CD4-positive, alpha-beta T cell treated with Interleukin-21 for 1 hour (primary cell): ENCODE measurements around the gene TCF12.
"Not testable (repeated sequence)": the region's sequence is repeated elsewhere in the genome, so short reads cannot be mapped to it uniquely, and the experiment has no call there.

Source experiments
- DNase-seq: peaks from one replicate; pipeline ENCODE4 v3.0.0-alpha.2; 2020

The TCF12 gene

DNA sequence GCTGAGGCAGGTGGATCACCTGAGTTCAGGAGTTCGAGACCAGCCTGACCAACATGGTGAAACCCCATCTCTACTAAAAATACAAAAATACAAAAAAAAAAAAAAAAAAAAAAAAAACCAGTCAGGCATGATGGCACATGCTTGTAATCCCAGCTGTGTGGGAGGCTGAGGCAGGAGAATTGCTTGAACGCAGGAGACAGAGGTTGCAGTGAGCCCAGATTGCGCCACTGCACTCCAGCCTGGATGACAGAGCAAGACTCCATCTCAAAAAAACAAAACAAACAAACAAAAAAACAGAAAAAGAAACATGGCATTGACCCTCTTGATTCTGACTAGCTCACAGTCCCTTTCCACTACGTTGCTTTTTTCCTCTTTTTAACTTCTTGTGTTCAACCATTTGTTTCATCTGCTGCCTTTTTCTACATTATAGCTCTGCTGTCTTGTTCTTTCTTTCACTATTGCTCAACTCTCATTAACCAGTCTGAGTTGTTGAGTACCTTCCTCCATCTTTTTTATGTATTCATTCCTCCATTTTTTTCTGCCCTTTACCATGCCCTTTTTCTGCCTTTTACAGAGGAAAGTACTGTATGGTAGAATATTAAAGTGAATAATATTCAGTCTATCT lies 179.6 kb downstream of the TCF12 start:
- DNase-seq: not testable (repeated sequence)

DNA sequence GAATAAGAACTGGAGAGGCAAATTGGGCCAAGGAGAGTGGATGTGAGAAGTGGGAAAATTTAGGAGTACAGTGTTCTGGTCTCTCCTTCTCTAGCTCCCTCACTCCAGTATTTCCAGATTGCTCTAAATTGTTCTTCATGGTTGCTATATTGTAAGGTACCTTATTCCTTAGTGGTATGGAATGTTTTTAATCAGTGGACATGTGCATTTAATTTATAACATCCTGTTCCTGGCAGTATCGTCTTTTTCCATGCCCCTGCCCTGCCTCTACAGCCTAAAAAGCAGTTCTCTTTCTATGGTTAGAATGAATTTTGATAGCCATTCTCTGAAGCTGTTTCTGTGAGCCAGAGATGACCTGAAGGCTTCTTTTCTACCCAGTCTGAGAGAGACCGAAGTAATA lies 180.5 kb downstream of the TCF12 start:
- DNase-seq: no peak

DNA sequence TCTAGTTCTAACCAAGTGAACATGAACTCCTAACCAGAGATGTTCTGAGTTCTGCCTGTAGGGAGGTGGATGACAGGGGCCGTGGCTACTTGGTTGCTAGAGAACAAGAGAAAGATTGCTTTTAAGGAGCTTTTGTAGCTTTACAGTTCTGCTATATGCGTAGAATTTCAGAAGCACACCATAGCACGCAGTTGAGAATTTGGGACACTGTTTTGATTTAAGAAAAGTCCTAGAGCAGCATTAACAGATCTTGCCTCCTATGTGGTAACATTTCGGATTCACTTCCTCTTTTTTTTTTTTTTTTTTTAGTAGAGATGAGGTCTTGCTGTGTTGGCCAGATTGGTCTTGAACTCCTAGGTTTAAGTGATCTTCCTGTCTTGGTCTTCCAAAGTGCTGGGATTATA lies 181.7 kb downstream of the TCF12 start:
- DNase-seq: no peak

DNA sequence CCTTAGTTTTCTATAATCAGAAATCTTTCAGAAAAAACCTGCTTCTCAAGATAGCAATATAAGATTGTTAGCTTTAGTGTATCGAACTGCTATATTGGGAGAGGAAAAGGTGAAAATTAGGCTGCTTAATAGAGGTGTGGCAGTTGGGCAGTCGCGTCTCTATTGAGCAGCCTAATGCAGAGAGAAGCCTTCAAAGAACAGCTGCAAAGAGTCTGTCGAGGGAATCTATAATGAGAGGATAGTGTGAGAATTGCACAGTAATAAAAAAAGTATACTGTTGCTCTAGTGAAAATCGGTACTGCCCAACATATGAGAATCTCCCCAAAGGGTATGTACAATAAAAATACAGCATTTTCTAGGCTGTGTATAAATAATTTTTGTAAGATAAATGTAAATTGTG lies 184.4 kb downstream of the TCF12 start:
- no peak for DNase-seq

DNA sequence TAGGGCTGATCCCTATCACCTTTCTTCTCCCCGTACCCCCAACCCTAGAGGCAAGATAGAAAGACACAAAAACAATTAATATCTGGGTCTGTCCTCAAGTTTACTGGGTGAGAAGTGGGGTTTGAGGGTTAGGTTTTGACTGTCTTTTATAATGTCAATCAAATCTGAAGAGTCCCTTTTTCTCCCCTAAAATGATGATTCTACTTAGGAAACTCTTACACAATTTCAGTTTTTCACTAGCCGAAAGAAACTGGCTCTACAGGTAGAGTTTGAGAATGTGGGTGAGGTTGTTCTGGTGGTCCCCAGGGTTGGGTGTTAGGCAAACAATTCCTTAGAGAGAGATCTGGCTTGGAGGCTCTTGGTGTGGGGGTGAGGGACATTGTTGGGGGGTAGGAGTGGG lies 189.9 kb downstream of the TCF12 start:
- DNase-seq: no peak

DNA sequence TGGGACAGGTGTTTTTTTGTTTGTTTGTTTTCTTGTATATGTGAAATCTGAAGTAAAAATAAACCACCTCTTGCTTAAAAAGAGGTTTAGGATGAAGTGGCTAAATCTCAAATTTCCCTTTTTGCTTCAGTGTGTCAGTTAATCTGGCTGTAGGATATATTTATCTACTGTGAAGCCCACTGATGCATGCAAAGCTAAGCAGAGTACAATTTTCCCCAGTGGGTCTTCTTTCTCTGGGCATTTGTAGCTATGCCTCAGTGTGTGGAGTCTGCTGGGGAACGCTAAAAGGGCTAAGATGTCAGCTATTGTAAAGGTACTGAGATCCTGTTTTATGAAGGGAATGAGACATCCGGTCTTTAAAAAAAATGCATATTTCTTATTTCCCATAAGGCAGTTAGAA lies 190.6 kb downstream of the TCF12 start:
- DNase-seq: no peak

DNA sequence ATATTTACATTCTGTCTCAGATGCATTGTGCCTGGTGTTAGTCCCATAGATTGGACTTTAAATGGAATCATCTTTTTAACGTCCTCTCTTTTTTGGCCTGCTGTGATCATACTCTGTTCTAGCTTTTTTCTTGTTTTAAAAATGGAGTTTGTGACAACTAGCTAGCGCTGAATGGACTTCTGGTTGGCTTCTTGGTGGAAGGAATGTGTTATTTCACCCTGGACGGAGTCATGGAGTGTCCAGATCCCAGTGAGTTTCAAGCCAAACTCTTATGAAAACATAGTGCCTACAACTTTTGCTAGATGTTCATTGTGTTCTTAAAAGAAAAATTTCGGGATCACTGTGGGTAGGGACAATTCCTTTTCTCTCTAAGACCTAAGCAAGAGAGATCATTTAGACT lies 192.6 kb downstream of the TCF12 start:
- DNase-seq: no peak

DNA sequence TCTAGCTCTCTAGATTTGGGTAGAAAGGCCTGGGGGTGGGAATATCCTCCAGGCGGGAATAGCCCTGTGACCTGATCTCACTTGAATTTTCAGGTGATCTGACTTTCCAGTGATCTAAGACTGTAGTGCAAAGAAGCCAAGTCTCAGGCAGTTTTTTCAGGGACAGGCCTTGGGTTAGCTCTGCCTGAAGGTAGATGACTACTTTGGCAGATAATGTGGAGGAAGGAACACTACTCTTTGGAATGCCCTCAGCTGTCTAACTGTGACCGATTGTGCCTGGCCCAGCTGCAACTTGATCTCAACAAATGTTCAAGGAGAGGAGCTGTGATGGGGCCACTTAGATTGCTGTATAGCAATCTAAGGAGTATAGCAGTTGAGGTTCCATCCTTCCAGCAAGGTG lies 193.7 kb downstream of the TCF12 start:
- no peak for DNase-seq

DNA sequence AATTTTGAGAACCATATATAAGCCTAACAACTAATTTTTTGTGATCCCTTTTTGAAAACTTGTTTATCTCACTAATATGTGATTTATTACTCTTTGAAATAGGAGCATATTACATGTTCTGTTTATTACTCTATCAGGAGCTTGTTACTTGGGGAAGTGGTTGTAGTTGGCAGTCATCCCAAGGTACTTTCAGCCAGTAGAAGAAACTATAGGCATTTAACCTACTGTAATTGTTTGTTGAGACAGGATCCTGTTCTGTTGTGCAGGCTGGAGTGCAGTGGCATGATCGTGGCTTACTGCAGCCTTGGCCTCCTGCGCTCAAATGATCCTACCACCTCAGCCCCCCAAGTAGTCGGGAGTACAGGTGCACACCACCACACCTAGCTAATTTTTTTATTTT lies 195.6 kb downstream of the TCF12 start:
- no peak for DNase-seq

DNA sequence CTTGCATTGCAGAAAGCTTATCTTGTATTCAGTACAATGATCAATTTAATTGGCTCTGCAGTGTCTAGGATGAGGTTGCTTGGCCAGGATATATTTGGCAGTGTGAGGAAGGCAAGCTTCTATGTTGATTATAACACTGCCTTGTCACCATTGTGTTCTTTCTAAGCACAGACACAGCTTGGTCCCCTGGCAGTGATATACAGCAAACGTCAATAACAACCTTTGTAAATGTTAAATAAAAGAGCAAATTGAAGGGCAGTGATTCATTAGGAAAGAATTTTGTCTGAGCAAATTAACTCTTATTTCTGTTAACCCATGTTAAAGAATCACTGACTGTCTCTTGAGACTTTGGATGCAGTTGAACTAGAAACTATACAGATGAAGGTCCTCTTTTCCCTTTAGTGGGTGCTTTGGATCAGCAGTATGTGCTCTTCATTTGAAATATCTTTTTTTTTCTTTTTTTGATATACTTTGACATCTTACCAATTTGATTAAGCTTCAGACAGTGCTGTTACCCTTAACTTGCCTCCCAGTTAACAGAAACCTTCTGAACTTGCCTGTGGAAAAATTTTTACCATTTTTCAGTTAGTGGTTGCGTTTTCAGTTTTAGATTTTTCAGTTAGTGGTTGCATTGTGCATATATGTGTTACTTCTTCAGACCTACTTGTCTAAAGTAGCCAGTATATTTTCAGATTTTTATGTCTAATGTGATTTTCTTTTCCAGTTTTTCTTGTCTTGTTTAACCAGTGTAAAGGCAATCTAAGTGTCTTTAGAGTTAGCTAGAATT lies 199.8 kb downstream of the TCF12 start:
- no peak for DNase-seq

DNA sequence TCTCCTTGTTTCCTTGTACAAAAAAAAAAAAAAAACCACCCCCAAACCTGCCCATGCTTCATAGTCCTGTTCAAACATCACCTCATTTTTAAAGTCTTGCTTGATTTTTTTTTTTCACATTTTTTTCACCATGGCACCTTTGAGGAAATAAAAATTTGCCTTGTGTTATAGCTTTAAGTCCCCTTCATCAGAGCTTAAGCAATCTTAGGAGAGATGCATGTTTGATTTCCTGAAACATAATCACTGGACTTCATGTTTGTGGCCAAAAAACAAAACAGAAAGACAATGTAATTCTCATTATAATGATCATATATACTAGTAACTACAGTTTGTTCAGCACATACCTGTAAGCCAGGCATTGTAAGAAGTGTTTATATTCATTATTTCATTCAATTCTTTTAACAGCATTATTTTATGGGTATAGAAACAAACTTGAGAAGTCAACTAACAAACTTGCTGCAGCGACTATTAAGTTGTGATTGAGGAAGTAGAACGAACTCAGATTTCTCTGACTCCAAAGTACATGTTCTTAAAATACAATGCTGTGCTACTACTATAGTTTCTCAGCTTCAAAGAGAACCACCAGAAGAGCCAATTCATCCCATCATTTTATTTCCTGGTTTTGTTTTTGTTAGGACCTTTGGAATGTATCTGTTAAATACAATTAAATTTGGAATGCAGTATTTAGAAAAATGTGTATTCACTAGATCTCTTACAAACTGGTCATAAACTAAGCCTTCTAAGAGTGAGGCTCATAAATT lies 203.8 kb downstream of the TCF12 start:
- DNase-seq: no peak

DNA sequence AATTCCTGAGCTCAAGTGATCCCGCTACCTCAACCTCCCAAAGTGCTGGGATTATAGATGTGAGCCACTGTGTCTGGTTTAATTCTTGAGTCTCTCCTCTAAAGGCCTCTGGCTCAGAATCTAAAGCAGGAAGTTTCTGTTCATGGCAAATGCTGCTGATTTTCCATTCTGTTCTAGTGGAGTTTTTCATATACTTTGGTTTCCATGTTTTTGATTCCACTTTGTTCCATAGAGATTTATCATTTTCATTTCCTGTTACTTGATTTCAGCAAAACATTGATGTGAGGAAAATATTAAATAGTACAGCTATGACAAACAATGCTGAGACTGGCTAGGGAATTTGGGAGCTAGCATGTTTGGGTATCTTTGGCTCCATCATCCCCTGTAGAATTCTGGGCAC lies 205.6 kb downstream of the TCF12 start:
- no peak for DNase-seq

DNA sequence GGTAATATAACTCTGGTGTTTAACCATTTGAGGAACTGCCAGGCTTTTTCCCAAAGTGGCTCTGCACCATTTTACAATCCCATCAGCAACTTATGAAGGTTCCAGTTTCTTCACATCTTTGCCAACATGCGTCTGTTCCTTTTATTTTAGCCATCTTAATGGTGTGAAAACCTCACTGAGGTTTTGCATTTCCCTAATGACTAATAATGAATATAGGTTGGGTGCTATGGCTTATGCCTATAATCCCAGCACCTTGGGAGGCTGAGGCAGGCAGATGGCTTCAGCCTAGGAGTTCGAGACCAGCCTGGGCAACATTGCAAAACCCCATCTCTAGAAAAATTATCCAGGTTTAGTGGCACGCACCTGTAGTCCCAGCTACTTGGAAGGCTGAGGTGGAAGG lies 210.6 kb downstream of the TCF12 start:
- DNase-seq: no peak

DNA sequence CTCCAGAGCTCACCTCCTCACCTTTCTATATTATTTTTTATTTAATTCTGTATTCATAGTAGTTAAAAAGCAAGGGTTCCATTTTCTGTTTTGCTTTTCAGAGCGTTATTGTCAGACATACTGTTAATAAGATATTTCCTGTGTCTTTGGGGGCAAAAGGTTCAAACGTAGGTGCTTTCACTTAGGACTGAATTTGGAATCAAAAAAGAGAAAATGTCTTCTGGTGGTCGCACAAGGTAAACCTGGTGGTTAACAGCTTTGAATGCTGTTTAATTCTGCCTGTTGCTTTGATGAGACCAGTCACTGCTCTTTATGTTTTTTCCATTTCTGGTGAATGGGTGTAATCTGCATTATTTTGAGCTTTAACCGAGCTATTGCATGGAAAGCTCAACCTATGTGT lies 212.5 kb downstream of the TCF12 start:
- DNase-seq: no peak

DNA sequence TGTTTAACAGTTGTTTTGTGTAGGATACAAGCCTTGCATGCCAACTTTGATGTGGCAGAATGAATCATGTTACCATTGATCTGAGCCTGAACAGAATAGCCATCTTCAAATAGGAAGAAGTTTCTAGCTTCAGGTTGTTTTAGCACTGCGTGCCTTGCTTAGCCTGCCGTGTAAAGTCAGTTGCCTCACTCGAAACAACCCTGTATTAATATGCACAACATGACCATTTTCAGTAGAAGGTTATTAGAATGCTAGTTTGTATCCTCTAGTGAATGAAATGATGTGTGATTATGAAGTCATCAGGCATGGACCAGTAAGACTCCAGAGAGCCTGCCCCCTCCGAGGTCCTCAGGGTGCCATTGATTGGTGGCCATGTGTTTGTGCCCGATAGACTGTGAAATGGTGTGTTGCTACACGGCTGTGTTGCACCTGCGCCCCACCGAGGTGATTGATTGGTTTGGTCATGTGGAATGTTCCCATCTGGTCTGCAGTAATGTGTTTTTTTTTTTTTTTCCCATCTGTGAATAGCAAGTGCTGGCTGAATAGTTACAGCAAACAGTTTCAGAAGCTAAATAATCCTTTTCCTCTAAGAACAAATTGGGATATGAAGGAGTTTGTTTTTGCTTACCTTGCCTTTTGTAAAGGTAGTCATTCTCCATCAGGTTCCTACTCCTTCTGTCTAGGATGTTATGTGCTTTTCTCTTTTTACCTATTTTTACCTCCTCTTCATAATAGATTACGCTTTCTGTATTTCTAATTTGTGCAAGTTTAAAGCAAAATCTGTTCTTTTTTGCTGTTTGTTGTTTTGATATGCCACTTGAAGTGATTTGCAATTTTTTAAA lies 214.9 kb downstream of the TCF12 start:
- no peak for DNase-seq

DNA sequence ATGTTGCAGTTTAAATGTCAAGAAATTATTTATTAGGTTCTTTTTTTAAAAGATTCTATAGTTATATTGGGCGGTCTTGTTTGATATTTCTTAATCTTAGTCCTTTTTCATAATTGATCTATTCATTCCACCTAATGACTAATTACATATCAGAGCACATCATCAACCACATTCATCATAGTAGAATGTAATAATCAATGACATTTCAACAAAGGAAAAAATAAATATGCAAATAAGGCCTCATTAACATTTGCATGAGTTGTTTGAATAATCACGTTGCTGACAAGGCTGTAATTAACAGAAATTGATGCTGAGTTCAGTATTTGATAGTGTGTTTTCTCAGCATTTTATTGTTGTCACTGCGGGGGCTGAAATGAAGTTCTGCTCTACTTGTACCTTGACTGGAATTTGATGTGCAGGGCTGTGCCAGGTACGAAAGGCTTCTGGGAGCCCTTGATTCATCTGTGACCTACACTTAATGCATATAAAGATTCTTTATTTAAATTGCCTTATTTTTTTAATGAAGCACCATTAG lies 215.7 kb downstream of the TCF12 start:
- DNase-seq: no peak

DNA sequence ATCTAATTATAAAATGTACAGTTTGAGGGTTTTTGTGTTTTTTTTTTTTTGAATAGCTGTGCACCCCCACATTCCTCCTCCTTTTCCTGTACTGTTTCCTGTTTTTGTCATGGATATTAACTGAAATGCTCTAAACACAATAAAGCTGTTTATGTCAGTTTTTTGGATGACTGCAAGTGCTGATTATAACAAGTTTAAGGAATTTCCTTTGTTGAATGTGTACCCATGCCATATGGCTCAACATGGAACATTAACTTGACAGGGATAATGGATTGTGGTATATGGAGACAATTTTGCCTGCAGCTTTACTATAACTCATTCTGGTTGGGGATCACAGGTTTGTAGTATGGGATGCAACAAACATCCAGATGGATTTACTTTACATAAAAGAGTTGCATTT lies 216.4 kb downstream of the TCF12 start:
- no peak for DNase-seq

DNA sequence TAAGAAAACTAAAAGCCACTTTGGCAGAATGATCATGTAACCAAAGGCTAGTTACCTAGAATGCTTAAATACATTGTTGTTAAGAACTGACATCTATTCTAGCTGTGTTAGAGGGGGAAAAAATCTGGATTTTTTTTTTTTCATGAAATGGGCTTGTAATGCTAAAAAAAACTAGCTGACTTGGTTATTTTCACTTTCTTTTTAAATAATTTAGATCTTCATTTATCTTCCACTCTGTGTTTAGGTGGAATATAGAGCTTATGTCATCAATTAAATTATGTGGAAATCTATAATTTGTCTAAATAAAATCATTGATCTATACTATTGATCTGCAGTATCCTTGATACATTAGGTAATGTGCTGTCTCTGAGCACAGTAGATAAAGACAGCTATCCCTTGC lies 217.4 kb downstream of the TCF12 start:
- DNase-seq: no peak

DNA sequence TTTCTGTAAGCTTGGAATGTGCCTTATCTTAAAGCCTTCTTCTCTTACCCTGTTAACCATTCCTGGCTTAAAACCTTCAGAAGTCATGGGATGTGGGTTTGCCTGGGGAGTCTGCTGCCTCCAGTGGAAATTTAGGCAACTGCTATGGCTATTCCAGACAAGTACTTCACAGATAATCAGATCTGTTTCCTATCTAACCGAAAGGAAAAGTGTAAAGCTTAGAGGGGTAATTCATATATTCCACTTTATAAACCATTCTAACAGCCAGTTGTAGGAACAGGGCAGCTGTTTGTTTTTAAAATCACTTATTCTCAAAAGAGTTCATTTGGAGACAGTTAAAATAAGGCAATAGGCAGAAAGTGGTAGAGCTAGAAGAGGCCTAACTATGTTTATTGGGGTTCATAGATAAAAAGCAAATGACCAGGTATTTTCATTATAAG lies 219.9 kb downstream of the TCF12 start:
- no peak for DNase-seq

DNA sequence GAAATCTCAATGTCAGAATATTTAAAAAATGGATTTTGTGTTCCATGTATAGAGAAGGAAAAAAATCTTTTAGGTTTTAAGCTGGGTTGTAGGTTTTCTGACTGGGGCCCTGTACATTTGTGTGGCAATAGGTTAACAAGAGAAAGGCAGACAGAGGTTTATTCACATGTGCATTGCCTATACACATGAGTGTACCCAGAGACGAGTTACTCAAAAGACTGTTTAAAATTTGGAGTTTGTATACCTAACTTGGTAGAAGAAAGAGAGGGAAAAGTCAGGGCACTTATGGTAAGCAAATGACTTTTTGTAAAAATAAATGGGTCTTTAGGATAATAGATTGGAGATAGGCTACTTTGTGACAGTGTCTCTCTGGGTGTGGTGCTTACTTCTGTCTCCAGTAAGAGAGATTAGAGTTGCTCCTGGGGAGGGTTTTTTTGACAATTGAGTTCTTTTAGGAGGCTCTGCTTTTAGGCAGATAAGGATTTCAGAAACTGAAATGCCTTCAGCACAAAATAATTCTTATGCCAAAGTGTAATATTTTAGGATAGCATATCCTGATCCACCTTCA lies 225.2 kb downstream of the TCF12 start:
- no peak for DNase-seq

DNA sequence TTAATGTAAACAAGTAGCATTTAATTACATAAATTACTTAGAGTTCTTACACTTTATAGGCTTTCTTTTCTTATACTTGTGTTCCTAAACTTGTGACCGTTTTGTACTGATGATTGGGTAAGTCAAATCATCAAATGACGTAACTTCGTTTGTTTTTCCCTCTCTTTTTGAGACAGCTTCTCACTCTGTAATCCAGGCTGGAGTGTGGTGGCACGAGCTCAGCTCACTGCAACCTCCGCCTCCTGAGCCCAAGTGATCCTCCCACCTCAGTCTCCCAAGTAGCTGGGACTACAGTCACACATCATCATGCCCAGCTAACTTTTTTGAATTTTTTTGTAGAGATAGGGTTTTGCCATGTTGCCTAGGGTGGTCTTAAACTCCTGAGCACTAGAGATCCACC lies 226.0 kb downstream of the TCF12 start:
- no peak for DNase-seq

DNA sequence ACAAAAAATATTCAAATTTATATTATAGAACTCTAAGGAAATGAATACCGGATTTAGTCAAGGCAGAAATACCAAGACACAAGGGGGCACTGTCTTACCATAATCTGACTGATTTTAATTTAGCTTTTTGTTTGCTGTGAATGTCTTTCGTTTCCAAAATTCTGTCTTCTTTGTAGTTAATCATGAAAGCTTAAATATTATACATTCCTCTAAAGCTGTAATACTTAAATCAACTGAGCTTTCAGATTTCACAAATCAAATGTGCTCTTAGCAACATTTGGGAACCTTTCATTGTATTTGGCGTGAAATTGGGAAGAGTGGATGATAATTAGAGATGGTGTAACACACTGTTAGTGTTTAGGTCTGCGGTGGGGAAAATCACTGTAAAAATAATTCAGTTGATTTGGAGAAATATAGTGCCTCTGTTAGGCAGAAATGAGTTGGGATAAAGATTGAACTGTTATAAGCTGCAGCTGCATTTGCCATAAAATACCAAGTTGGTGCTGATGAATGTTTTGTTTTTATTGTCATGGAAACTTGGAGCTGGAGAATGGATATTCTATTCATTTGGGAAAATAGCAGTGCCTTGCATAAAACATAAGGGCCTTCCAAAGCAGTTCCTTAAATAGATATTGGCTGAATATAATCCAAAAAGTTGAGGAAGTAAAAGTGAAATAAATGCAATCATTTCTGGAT lies 228.2 kb downstream of the TCF12 start:
- DNase-seq: peak; percentile 30
